Motor neuron (in vitro differentiated cells): ENCODE data around the gene SELPLG. TPM values are rescaled to one million over a fixed set of nuclear protein-coding genes. Genes with fewer than 3 reads are reported as not detected.
"Not testable (repeated sequence)": the region's sequence is repeated elsewhere in the genome, so short reads cannot be mapped to it uniquely, and the experiment has no call there.

Experiments used
- ATAC-seq, 8 experiments: fragments of 200-7000 bp; cut with Tn5 transposase; replicated peaks in 6 of 8; 2 replicates each; pipeline ENCODE4 v1.8.0; 2021; ENCODE audit warnings: mild to moderate bottlenecking in 8 of 8, moderate library complexity in 8 of 8
- H3K27ac ChIP-seq, 2 donors: fragments of 250-450 bp; sonication (Bioruptor Pico); 2 replicates each; pipeline ENCODE4 v1.9.0; 2021; ENCODE audit warnings: antibody characterized with exemption in 2 of 2, mild to moderate bottlenecking in 2 of 2, moderate library complexity in 1 of 2
- H3K4me1 ChIP-seq, 2 donors: fragments of 250-450 bp; sonication (Bioruptor Pico); replicated peaks in 1 of 2; 2 replicates each; pipeline ENCODE4 v1.6.1; 2021; ENCODE audit warnings: antibody characterized with exemption in 2 of 2, mild to moderate bottlenecking in 2 of 2, moderate library complexity in 1 of 2
- H3K4me3 ChIP-seq, 5 donors: fragments of 250-450 bp; sonication (Bioruptor Pico); 2 replicates each; pipeline ENCODE4 v1.9.0; 2021; ENCODE audit warnings: antibody characterized with exemption in 5 of 5, mild to moderate bottlenecking in 5 of 5, moderate library complexity in 4 of 5
- WGBS, 10 experiments: fragments of 450-650 bp; shearing (Covaris generic); methylation state at CpG; one replicate each; pipeline ENCODE4 v1.0.0; 2022; 5-methylcytosine and 5-hydroxymethylcytosine counted together
- in situ Hi-C, 9 experiments: fragments of 400-800 bp; cut with MboI; loops; one replicate each; pipeline ENCODE4 v1.15.0; 2021; ENCODE audit warnings: low sequenced_read_pairs in 9 of 9, low pct_unique_long_range_greater_than_20kb in 2 of 9; ENCODE audit not compliant: unreplicated experiment in 9 of 9
- total RNA-seq, 8 experiments: library from RNA; unstranded; fragments of 300-600 nt; gene quantifications; 2 replicates each; pipeline versions ENCODE4 v1.2.3 to v1.2.4, GENCODE V29; 2022

Gene SELPLG
- total RNA-seq, 8 experiments from 2014 or later, result 0.38 to 4.7 (median 1.0) TPM

GRCh38 chr12:108634341-108634751 is 652 bp upstream of the SELPLG start:
- H3K4me1 ChIP-seq, result peaks cover 36 to 39% of the 10 kb centered on the region in 2 donors
- in situ Hi-C loops, result loop anchor here in 1 of 9 experiments (25.0 kb wide), 1 partner anchor 453 kb away; the partner anchor contains the start of genes ALKBH2 and UNG
- no peak for ATAC-seq
- whole genome bisulfite sequencing, 10 experiments, result no CpG with 5 or more reads among the region's 4 CpGs
- H3K27ac ChIP-seq, result no peak overlapping the region
- no peak overlapping the region for H3K4me3 ChIP-seq

DNA sequence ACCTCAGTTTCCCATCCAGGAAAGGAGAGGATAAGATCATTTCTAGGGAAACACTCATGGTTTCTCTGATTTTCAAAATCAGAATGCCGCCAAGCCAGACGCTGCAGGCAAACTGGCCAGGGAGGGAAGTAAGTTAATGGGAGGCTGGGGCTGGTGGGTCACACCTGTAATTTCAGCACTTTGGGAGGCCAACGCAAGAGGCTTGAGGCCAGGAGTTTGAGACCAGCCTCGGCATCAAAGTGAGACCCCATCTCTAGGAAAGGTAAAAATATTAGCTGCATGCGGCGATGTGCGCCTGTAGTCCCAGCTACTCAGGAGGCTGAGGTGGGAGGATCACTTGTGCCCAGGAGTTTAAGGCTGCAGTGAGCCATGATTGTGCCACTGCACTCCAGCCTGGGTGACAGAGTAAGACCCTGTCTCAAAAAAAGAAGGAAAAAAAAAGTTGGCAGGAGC is 587 bp downstream of the SELPLG start:
- no peak overlapping the region for H3K27ac ChIP-seq
- no peak for ATAC-seq
- no peak overlapping the region for H3K4me3 ChIP-seq
- WGBS, 10 experiments, result 89 to 100% (median 96%) methylated on average over 1 to 7 of the region's 7 CpGs; no CpG with 5 or more reads in 4 of the 10 experiments
- peaks cover 35 to 40% of the 10 kb centered on the region in 2 donors for H3K4me1 ChIP-seq
- in situ Hi-C loops, result loop anchor here in 1 of 9 experiments (25.0 kb wide), 1 partner anchor 454 kb away; the partner anchor contains the start of genes ALKBH2 and UNG

DNA sequence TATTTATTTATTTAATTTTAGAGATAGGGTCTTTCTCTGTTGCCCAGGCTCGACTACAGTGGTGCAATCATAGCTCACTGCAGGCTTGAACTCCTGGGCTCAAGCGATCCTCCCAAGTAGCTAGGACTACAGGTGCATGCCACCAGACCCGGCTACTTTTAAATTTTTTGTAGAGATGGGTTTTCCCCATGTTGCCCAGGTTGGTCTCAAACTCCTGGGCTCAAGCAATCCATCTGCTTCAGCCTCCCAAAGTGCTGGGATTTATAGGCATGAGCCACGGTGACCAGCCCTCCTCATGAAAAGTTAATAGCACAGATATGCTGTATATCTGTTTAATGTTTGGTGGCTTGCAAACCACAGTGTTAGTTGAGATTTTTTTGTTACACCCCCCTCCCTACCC is 2.4 kb downstream of the SELPLG start:
- H3K4me3 ChIP-seq, H3K27ac ChIP-seq, ATAC-seq: not testable (repeated sequence)
- peaks cover 22 to 27% of the 10 kb centered on the region in 2 donors for H3K4me1 ChIP-seq
- WGBS, 10 experiments, result 74 to 100% (median 89%) methylated on average over 1 to 3 of the region's 4 CpGs; no CpG with 5 or more reads in 5 of the 10 experiments
- in situ Hi-C loops, result loop anchor here in 1 of 9 experiments (25.0 kb wide), 1 partner anchor 456 kb away; the partner anchor contains the start of genes ALKBH2 and UNG

DNA sequence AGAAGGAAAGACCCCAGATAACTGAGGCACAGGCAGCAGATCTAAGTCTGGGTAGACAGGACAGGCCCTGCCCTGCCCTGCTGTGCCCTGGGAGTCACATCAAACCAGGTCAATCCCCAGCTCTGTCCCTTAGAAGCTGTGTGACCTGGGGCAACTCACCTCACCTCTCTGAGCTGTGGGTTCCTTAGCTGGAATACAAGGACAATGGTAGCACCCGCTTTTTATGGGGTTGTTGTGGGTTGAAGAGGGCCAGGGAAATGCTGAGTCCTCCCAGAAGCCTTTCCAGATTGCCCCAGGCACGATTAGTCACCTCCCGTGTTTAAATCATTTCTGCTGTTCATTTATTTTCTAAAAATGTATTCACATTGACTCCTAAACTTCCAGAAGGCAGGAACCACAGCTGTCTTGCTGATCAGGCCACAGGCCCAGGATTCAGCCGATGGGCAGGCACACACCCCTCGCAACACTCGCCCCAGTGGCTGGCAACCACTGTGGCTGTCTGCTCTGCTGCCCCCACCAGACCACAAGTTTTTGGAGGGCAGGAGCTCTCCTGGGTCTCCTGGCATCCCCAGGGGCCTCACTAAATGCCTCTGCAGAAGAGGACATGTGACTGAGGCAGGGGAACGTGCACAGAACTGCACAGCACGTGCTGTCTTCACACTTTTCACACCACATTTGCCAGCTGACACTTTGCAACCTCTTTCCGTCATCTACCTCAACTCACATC is 3.0 kb downstream of the SELPLG start:
- Histone ChIP-seq H3K4me1 (peaks cover 21 to 23% of the 10 kb centered on the region in 2 donors), H3K4me3 (no peak overlapping the region), H3K27ac (peak overlapping the region in 1 of 2 donors; percentile 75)
- WGBS, 10 experiments, result 0 to 100% (median 83%) methylated on average over 1 to 7 of the region's 9 CpGs; no CpG with 5 or more reads in 3 of the 10 experiments
- in situ Hi-C loops, result loop anchor here in 1 of 9 experiments (25.0 kb wide), 1 partner anchor 457 kb away; the partner anchor contains the start of genes ALKBH2 and UNG
- peak in 3 of 8 experiments; percentile 11 to 26 (median 17) for ATAC-seq

DNA sequence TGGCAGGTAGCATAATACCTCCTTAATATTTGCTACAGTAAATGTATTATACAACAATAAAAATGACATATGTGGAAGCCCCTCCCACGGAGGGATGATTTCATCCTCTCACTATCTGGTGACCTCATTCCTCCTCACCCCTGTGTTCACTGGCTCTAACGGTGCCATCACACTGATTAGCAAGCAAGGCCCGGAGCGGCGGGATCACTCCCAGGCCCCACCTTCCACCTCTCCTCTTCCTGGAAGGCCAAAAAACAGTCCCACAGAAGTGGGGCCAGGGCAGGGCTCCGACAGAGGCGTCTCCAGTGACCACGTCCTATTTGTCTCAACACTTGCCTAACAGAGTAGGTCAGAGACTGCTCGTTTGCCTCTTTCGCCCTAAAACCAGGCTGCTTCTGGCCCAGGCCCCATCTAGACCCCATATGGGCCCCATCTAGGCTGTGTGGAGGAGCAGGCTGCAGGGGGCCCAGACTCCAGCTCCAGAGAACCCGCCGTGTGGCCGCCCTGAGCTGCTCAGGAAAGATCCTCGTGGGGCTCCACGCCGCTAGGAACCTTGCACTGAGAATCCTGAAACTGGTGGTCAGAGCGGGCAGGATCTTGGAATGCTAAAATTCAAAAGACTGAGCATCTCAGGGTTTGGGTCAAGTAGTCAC is 3.7 kb downstream of the SELPLG start:
- 14 to 80% (median 40%) methylated on average over 1 to 7 of the region's 17 CpGs; no CpG with 5 or more reads in 3 of the 10 experiments for WGBS, 10 experiments
- peak; percentile 68 to 94 (median 92) for ATAC-seq
- no peak overlapping the region for H3K4me3 ChIP-seq
- peak overlapping the region; percentile 67 to 75 for H3K27ac ChIP-seq
- in situ Hi-C loops, result loop anchor here in 1 of 9 experiments (25.0 kb wide), 1 partner anchor 457 kb away; the partner anchor contains the start of genes ALKBH2 and UNG
- H3K4me1 ChIP-seq, result peaks cover 18 to 22% of the 10 kb centered on the region in 2 donors

DNA sequence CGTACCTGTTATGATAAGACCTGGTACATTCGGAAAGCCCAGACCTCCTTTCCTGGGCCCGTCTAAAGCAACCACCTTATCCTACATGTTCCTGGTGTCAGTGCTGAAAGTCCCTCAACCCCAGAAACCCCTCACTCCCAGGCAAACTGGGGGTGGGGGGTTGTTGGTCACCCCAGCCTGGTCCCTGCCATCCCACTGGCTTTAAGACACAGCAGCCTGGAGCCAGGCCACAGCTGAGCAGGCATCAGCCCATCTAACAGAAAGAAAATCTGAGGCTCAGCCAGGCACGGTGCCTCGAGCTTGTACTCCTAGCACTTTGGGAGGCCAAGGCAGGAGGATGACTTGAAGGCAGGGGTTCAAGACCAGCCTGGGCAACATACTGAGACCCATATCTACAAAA is 4.5 kb downstream of the SELPLG start:
- Histone ChIP-seq H3K27ac (peak overlapping the region; percentile 67 to 75), H3K4me3 (no peak overlapping the region), H3K4me1 (peaks cover 18 to 22% of the 10 kb centered on the region in 2 donors)
- no peak for ATAC-seq
- WGBS, 10 experiments, result 40 to 100% (median 96%) methylated on average over 1 to 3 of the region's 5 CpGs; no CpG with 5 or more reads in 5 of the 10 experiments
- in situ Hi-C loops, result loop anchor here in 1 of 9 experiments (25.0 kb wide), 1 partner anchor 458 kb away; the partner anchor contains the start of genes ALKBH2 and UNG

GRCh38 chr12:108627134-108627920 is 6.4 kb downstream of the SELPLG start:
- Histone ChIP-seq H3K4me1 (peaks cover 23 to 25% of the 10 kb centered on the region in 2 donors), H3K4me3 (no peak overlapping the region), H3K27ac (no peak overlapping the region)
- in situ Hi-C loops, result loop anchor here in 1 of 9 experiments (25.0 kb wide), 1 partner anchor 460 kb away; the partner anchor contains the start of genes ALKBH2 and UNG
- 60 to 100% (median 83%) methylated on average over 1 to 5 of the region's 8 CpGs; no CpG with 5 or more reads in 2 of the 10 experiments for WGBS, 10 experiments
- ATAC-seq, result no peak

- Histone ChIP-seq H3K27ac (no peak overlapping the region), H3K4me3 (no peak overlapping the region), H3K4me1 (peaks cover 23 to 24% of the 10 kb centered on the region in 2 donors)
- WGBS, 10 experiments, result 27 to 89% (median 39%) methylated on average over 2 to 3 of the region's 3 CpGs; no CpG with 5 or more reads in 2 of the 10 experiments
- ATAC-seq, result no peak
- in situ Hi-C loops, result loop anchor here in 1 of 9 experiments (25.0 kb wide), 1 partner anchor 462 kb away; the partner anchor contains the start of genes ALKBH2 and UNG
These were observed 8.5 kb downstream of the SELPLG start for GRCh38 chr12:108625228-108625627.

DNA sequence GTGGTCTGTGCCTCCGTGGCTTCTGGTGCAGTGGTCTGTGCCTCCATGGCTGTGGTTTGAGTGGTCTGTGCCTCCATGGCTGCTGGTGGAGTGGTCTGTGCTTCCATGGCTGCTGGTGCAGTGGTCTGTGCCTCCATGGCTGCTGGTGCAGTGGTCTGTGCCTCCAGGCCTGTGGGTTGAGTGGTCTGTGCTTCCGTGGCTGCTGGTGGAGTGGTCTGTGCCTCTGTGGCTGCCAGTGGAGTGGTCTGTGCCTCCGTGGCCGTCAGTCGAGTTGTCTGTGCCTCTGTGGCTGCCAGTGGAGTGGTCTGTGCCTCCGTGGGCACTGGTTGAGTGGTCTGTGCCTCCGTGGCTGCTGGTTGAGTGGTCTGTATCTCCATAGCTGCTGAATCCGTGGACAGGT is 10.1 kb downstream of the SELPLG start:
- no peak overlapping the region for H3K4me3 ChIP-seq
- peaks cover 9 to 10% of the 10 kb centered on the region in 2 donors for H3K4me1 ChIP-seq
- H3K27ac ChIP-seq, result no peak overlapping the region
- in situ Hi-C loops, result no loop called here
- WGBS, 10 experiments, result 40 to 80% (median 71%) methylated on average over 1 of the region's 8 CpGs; no CpG with 5 or more reads in 7 of the 10 experiments
- ATAC-seq, result no peak

- H3K27ac ChIP-seq, result no peak overlapping the region
- peak in 1 of 8 experiments; percentile 5 for ATAC-seq
- in situ Hi-C loops, result no loop called here
- WGBS, 10 experiments, result 89 to 100% methylated on average over 1 to 3 of the region's 14 CpGs; no CpG with 5 or more reads in 8 of the 10 experiments
- H3K4me1 ChIP-seq, result peaks cover 4 to 6% of the 10 kb centered on the region in 2 donors
- H3K4me3 ChIP-seq, result no peak overlapping the region
These were observed 10.7 kb downstream of the SELPLG start for GRCh38 chr12:108622921-108623514.

DNA sequence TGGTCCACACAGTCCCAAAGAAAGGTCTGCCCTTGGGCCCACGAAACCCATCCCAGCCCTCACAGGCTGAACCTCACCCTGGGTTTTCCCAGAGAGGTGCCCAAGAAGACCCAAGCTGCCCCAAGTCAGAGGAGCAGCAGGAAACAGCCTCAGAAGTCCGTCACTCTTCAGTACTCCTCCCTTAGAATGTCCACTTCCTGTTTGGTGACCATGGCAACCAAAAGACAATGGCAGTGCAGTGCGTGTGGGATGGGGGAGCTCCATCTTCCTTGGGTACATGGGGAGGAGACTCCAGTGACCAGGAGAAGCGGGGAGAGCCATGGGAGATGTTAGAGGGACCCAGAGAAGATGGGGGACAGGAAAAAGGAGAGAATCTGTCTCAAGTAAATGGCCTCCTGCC is 11.3 kb downstream of the SELPLG start:
- in situ Hi-C loops, result no loop called here
- no peak overlapping the region for H3K4me3 ChIP-seq
- WGBS, 10 experiments, result 0 to 86% (median 76%) methylated on average over 1 to 2 of the region's 4 CpGs; no CpG with 5 or more reads in 7 of the 10 experiments
- no peak overlapping the region for H3K27ac ChIP-seq
- peak; percentile 27 to 65 (median 40) for ATAC-seq
- H3K4me1 ChIP-seq, result peaks cover 4 to 6% of the 10 kb centered on the region in 2 donors
